Activated CD8-positive, alpha-beta T cell treated with anti-CD3 and anti-CD28 coated beads for 36 hours (primary cell): ENCODE data around the gene PAK5. TPM values are rescaled to one million over a fixed set of nuclear protein-coding genes. Genes with fewer than 3 reads are reported as not detected.

Experiments used
- ATAC-seq: fragments of 200-7000 bp; cut with Tn5 transposase; one replicate; pipeline ENCODE4 v1.10.0; 2021; ENCODE audit warnings: mild to moderate bottlenecking, moderate library complexity
- CTCF ChIA-PET: fragments of 350-600 bp; sonication (Branson Sonifier 250); formaldehyde crosslinking; loops from one replicate; lab custom pipeline; 2021; ENCODE audit warnings: antibody characterized with exemption; lab: Charles Lee
- POLR2A ChIA-PET: fragments of 350-600 bp; sonication (Branson Sonifier 250); formaldehyde crosslinking; loops from one replicate; lab custom pipeline; 2021; ENCODE audit warnings: antibody characterized with exemption; lab: Charles Lee
- DNase-seq: peaks from one replicate; pipeline ENCODE4 v3.0.0-alpha.2; 2020
- H3K27ac Mint-ChIP-seq: one replicate; pipeline ENCODE4 v1.8.0; 2021; ENCODE audit warnings: mild to moderate bottlenecking, mixed read lengths
- H3K27me3 Mint-ChIP-seq: one replicate; pipeline ENCODE4 v1.8.0; 2021; ENCODE audit warnings: mixed read lengths
- H3K36me3 Mint-ChIP-seq: one replicate; pipeline ENCODE4 v1.8.0; 2021; ENCODE audit warnings: low read depth, mixed read lengths
- H3K4me1 Mint-ChIP-seq: one replicate; pipeline ENCODE4 v1.8.0; 2021; ENCODE audit warnings: low read depth, mixed read lengths
- H3K4me3 Mint-ChIP-seq: one replicate; pipeline ENCODE4 v1.8.0; 2021; ENCODE audit warnings: mild to moderate bottlenecking, moderate library complexity, mixed read lengths
- H3K9me3 Mint-ChIP-seq: one replicate; pipeline ENCODE4 v1.8.0; 2021; ENCODE audit warnings: mixed read lengths
- intact Hi-C: fragments of 100-400 bp; cut with micrococcal nuclease; formaldehyde crosslinking; loops from one replicate; pipeline ENCODE4 v1.10.0; 2022
- total RNA-seq, 2 experiments: library from RNA; stranded (reverse); gene quantifications; one replicate each; pipeline ENCODE4 v1.2.3, GENCODE V29; 2021
- TF ChIP-seq, protein P1 (sequence below): fragments of 200-600 bp; IDR thresholded peaks from one replicate; pipeline ENCODE4 v1.8.0; 2022; ENCODE audit warnings: antibody characterized with exemption, mild to moderate bottlenecking

PAK5 gene
- total RNA-seq = not detected

DNA sequence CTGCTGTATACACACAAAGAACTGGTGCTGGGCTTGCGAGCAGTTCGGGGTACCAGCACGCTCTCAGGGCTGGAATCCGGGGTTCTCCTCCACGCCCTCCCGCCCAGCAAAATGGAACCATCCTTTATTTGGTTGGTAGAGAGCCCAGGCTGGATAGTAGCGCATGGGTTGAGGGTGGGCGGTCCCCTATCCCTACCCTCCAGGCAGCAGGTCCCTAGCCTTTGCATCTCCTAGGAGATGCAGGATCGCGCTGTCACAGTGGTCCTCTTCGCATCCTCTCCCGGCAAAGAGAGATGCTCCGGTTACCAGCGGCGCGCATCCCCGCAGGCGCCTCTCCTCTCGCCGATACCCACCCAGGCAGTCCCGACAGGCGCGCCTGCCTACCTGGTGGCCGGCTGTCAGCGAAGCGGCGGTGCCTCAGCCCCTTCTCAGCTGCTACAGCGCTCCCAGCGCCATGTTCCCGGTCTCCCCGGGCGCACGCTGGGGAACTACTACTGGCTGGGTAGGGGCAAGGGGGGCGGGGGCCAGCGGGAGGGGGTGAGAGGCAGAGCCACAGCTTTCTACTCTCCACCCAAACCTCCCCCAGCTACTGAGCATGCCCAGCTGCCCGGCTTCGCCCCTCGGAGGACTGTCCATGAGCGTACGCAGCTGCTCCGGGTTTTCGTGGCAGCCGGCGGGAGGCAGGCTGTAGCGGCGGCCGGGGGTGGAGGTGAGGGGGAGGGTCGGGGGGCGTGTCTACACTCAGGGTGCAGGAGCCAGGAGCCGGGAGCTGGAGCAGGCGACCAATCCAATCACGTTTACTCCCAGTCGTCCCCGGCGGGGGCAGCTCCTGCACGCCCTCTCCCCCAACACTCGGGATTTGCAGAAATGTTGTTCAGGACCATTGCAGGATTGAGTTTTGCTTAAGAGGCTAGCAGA, at the start of gene PAK5:
Gene PAK5, minus strand, starts transcription at position 699 of the 918 bp plus-strand sequence. CDS start 194,748 bp downstream, outside the sequence.
- Mint-ChIP-seq H3K4me3 (no peak within 1 kb of the TSS), H3K27me3 (peaks cover 29% of the 10 kb centered on the region), H3K27ac (no peak within 1 kb of the TSS), H3K36me3 (peaks cover 2% of the 10 kb centered on the region), H3K4me1 (no peaks in the 10 kb centered on the region), H3K9me3 (peaks cover 2% of the 10 kb centered on the region)
- DNase-seq (no peak), ATAC-seq (no peak)
- CTCF ChIA-PET = no interaction called here
- intact Hi-C loops = no loop called here
- POLR2A ChIA-PET = no interaction called here
- TF ChIP-seq, protein P1, sequence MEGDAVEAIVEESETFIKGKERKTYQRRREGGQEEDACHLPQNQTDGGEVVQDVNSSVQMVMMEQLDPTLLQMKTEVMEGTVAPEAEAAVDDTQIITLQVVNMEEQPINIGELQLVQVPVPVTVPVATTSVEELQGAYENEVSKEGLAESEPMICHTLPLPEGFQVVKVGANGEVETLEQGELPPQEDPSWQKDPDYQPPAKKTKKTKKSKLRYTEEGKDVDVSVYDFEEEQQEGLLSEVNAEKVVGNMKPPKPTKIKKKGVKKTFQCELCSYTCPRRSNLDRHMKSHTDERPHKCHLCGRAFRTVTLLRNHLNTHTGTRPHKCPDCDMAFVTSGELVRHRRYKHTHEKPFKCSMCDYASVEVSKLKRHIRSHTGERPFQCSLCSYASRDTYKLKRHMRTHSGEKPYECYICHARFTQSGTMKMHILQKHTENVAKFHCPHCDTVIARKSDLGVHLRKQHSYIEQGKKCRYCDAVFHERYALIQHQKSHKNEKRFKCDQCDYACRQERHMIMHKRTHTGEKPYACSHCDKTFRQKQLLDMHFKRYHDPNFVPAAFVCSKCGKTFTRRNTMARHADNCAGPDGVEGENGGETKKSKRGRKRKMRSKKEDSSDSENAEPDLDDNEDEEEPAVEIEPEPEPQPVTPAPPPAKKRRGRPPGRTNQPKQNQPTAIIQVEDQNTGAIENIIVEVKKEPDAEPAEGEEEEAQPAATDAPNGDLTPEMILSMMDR = no peak

DNA sequence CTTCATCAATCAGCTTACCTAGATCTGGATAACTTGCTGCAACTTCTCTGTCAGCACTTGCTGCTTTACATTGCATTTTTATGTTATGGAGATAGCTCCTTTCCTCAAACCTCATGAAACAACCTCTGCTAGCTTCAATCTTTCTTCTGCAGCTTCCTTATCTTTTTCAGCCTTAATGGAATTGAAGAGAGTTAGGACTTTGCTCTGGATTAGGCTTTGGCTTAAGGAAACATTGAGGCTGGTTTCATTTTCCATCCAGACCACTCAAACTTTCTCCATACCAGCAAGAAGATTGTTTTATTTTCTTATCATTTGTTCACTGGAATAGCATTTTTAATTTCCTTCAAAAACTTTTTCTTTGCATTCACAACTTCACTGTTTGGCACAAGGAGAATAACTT, 48.8 kb upstream of the PAK5 start:
- Mint-ChIP-seq H3K4me3 (no peak overlapping the region), H3K9me3 (peaks cover 6% of the 10 kb centered on the region), H3K4me1 (peaks cover 2% of the 10 kb centered on the region), H3K27me3 (peaks cover 4% of the 10 kb centered on the region), H3K36me3 (no peaks in the 10 kb centered on the region), H3K27ac (no peak overlapping the region)
- no peak for DNase-seq
- ChIA-PET CTCF (interaction anchor here (0.7 kb wide), 1 partner anchor 24 kb away, joined by 4 read pairs; no protein-coding TSS in a partner anchor), POLR2A (no interaction called here)
- ATAC-seq = no peak
- intact Hi-C loops = no loop called here
- TF ChIP-seq, protein P1 = no peak

DNA sequence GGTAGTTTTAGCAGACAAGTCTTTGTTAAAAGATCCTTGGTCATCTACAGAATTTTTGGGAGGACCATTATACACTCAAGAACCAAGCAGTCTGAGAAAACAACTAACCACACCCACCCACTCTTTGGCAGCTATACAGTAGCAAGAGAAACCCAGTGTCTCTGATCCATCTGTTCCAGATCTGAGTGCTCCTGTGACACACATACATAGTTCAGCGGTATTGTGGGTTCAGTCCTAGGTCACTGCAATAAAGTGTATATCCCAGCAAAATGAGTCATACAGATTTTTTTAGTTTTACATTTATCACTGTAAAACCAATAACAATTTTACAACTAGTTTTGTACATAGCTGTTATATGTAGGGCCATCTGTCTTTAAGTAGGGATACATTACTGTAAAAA, 47.4 kb upstream of the PAK5 start:
- Mint-ChIP-seq H3K4me1 (peaks cover 2% of the 10 kb centered on the region), H3K36me3 (no peaks in the 10 kb centered on the region), H3K27ac (no peak overlapping the region), H3K4me3 (no peak overlapping the region), H3K9me3 (peaks cover 6% of the 10 kb centered on the region), H3K27me3 (peaks cover 4% of the 10 kb centered on the region)
- TF ChIP-seq, protein P1 = no peak
- DNase-seq = no peak
- ChIA-PET POLR2A (no interaction called here), CTCF (no interaction called here)
- intact Hi-C loops = no loop called here
- no peak for ATAC-seq

DNA sequence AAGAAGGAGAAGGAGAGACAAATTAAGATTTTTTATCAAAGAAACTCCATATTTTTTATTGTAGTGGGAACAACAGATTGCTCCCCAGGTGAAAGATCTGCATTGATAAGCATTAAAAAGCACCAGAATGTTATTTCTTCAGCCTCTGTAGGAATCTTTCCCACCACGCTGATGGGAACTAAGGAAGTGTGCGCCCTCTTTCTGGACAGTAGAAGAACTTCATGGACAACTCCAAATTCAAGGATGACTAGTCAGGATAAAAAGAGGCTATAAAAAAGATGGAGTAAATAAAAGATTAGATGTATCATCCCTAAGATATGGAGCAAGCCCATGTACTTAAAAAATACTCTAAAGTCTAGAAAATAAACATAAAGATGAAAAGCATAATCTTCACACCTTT, 45.8 kb upstream of the PAK5 start:
- no peak for DNase-seq
- Mint-ChIP-seq H3K36me3 (no peaks in the 10 kb centered on the region), H3K27ac (no peak overlapping the region), H3K27me3 (peaks cover 4% of the 10 kb centered on the region), H3K9me3 (peaks cover 6% of the 10 kb centered on the region), H3K4me1 (peaks cover 2% of the 10 kb centered on the region), H3K4me3 (no peak overlapping the region)
- intact Hi-C loops = no loop called here
- POLR2A ChIA-PET = no interaction called here
- no peak for ATAC-seq
- CTCF ChIA-PET = no interaction called here
- TF ChIP-seq, protein P1 = no peak

DNA sequence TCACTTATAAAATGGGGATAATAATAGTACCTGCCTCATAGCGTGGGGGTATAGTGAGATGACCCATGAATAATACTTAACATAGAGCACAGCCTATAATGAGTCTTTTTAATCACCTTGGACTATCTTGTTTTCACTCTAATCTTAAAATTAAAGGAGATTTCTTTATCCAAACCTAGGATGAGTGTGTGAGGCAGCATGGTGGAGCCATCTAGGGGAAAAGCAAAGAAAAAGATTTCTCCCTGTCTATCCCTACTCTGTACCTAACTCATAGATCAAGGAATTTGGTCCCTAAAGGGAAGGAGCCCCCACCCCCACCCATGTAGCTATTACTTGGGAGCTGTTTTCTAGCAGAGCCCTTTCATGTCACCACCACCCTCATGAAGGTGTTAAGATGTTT, 45.2 kb upstream of the PAK5 start:
- Mint-ChIP-seq H3K27me3 (peaks cover 4% of the 10 kb centered on the region), H3K4me3 (no peak overlapping the region), H3K9me3 (no peaks in the 10 kb centered on the region), H3K4me1 (no peaks in the 10 kb centered on the region), H3K36me3 (no peaks in the 10 kb centered on the region), H3K27ac (no peak overlapping the region)
- CTCF ChIA-PET = no interaction called here
- ATAC-seq = no peak
- intact Hi-C loops = no loop called here
- no peak for DNase-seq
- POLR2A ChIA-PET = no interaction called here
- TF ChIP-seq, protein P1 = no peak
